Mucosa of stomach (tissue), 1 donor: Measurements from ENCODE around the gene TGFBR1.

Experiments
- H3K27me3 ChIP-seq: one replicate; pipeline ENCODE4 v1.7.0; 2013; ENCODE audit warnings: mild to moderate bottlenecking, low read length; ENCODE audit not compliant: control insufficient read depth, insufficient read depth
- H3K36me3 ChIP-seq: one replicate; pipeline ENCODE4 v1.7.0; 2013; ENCODE audit warnings: low read length; ENCODE audit not compliant: control insufficient read depth, insufficient read depth
- H3K4me1 ChIP-seq: one replicate; pipeline ENCODE4 v1.7.0; 2013; ENCODE audit warnings: mild to moderate bottlenecking, low read length; ENCODE audit not compliant: control insufficient read depth, insufficient read depth
- H3K4me3 ChIP-seq: one replicate; pipeline ENCODE4 v1.7.0; 2013; ENCODE audit warnings: low read length
- H3K9ac ChIP-seq: one replicate; pipeline ENCODE4 v1.7.0; 2013; ENCODE audit warnings: mild to moderate bottlenecking, low read length, moderate library complexity
- H3K9me3 ChIP-seq: one replicate; pipeline ENCODE4 v1.7.0; 2013; ENCODE audit warnings: mild to moderate bottlenecking, low read length, moderate library complexity; ENCODE audit not compliant: control insufficient read depth
- donor health status: Pancreatic carcinoma.

TGFBR1 gene

GRCh38 chr9:99104459-99105151, at the start of gene TGFBR1:
Gene TGFBR1, plus strand, starts transcription at chr9:99105113. Its CDS starts 93 bp downstream, at chr9:99105206.
- no peaks in the 10 kb centered on the region for H3K9me3 ChIP-seq
- H3K4me3 ChIP-seq = peak within 1 kb of the TSS; percentile 69
- no peaks in the 10 kb centered on the region for H3K27me3 ChIP-seq
- peak within 1 kb of the TSS; percentile 73 for H3K9ac ChIP-seq
- H3K4me1 ChIP-seq = peaks cover 26% of the 10 kb centered on the region
- no peaks in the 10 kb centered on the region for H3K36me3 ChIP-seq

DNA sequence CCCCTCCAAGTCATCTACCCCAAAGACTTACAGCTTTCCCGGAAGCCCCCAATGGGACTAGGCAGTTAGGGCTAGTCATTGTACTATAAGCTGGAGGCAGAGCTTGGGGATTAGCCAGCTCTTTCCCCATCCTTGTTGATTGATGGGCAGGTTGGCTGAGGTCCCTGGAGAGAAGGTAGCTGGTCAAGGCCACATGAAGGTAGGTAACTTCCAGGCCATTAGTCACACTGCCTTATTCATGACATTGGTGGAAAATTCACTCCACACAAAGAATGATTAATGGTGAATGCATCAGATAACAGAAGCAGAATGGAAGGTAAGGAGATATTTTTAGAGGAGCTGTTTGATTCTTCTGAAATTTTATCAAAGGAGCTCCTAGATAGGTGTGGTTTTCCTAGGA, 49.5 kb upstream of the TGFBR1 start:
- H3K27me3 ChIP-seq = no peaks in the 10 kb centered on the region
- H3K9ac ChIP-seq = no peak overlapping the region
- no peak overlapping the region for H3K4me3 ChIP-seq
- no peaks in the 10 kb centered on the region for H3K4me1 ChIP-seq
- no peaks in the 10 kb centered on the region for H3K36me3 ChIP-seq
- no peaks in the 10 kb centered on the region for H3K9me3 ChIP-seq

GRCh38 chr9:99056186-99056585, 48.7 kb upstream of the TGFBR1 start:
- Histone ChIP-seq H3K9me3 (no peaks in the 10 kb centered on the region), H3K4me1 (no peaks in the 10 kb centered on the region), H3K36me3 (no peaks in the 10 kb centered on the region), H3K27me3 (no peaks in the 10 kb centered on the region), H3K9ac (no peak overlapping the region), H3K4me3 (no peak overlapping the region)

- Histone ChIP-seq H3K4me1 (no peaks in the 10 kb centered on the region), H3K36me3 (no peaks in the 10 kb centered on the region), H3K27me3 (no peaks in the 10 kb centered on the region), H3K4me3 (no peak overlapping the region), H3K9me3 (no peaks in the 10 kb centered on the region), H3K9ac (no peak overlapping the region)
These were observed 47.8 kb upstream of the TGFBR1 start for GRCh38 chr9:99056886-99057664.

DNA sequence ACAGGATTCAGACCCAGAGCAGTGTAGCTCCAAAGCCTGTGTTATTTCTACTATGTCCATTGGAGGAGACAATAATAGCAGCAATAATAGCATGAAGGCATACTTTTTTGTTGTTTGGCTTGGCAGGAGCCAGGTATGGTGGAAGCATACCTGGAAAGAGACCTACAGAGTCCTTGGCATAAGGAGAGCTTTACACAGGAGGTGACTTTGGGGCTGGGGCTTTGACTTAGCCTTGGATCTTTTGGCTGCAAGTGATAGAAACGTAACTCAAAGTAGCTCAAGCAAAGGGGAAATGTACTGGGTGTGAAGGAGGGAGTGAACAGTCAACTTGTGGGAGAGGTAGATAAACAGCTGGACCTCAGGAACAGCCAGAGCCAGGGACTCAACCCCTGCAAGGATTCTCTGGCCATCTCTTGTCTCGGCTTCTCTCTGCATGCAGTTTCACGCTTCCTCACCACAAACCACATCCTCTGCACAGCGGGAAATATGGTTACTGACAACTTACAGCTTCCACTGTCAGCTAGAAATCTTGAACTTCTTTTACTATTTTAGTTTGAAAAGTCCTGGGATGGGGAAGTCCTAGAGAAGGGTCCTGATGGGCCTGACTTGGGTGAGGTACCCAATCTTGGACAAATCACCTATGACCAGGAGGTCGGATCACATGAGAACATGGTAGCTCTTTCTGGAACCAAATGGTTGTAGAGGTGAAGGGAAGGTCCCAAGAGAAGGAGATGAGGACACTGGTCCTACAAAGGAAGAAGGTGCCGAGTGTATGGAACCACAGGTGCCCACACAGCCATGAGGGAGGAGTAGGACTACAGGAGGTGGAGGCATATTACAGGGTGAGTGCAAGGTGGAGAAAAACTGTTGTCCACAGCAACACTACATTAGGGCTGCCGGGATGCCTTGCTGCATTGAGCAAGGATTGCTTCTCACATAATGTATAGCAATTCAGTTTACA, 47.0 kb upstream of the TGFBR1 start:
- no peak overlapping the region for H3K9ac ChIP-seq
- H3K36me3 ChIP-seq = no peaks in the 10 kb centered on the region
- no peak overlapping the region for H3K4me3 ChIP-seq
- H3K4me1 ChIP-seq = no peaks in the 10 kb centered on the region
- H3K27me3 ChIP-seq = no peaks in the 10 kb centered on the region
- no peaks in the 10 kb centered on the region for H3K9me3 ChIP-seq

DNA sequence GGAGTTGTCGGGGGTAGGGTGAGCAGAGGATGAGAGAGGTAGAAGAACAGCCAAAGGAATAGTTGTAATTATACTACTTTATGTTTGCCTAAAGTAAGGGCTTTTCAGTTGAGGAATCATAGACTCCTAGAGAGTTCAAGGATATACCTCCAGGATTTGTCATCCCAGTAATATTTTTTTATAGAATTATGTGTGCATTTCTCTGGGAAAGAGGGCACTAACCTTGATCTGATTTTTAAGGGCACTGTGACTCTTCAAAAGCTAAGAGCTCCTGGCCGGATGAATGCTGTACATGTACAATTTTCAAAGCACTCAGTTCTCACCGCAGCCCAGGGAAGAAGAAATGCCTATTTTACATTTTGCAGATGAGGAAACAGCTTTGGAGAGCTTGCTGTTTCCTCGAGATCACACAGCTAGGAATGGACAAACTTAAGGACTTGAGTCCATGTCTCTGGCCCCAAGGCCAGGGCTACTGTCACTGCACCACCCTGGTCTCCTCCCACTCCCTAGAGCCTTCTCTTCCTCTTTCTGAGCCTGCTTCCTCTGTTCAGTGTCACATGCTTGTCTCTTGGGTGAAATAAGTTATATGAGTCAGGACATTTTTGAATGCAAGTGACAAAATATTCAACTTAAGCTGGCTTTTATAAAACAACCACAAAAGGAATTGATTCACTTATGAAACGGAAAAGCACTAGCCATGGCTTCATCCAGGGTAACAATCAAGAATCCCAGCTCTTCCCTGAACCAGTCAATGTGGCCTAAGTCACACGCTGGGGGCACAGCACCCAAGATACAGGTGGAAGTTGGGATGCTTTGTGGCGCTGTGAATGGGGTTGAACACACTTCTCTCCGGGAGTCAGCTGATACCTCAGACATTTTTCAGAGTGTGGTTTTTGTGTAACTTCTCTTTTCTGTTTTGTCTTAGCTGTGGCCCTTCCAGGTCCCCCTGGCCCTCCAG, 45.7 kb upstream of the TGFBR1 start:
- no peaks in the 10 kb centered on the region for H3K9me3 ChIP-seq
- no peak overlapping the region for H3K4me3 ChIP-seq
- H3K36me3 ChIP-seq = no peaks in the 10 kb centered on the region
- H3K9ac ChIP-seq = no peak overlapping the region
- no peaks in the 10 kb centered on the region for H3K27me3 ChIP-seq
- no peaks in the 10 kb centered on the region for H3K4me1 ChIP-seq

GRCh38 chr9:99060621-99061020, 44.3 kb upstream of the TGFBR1 start:
- no peaks in the 10 kb centered on the region for H3K36me3 ChIP-seq
- H3K4me1 ChIP-seq = no peaks in the 10 kb centered on the region
- no peaks in the 10 kb centered on the region for H3K9me3 ChIP-seq
- no peak overlapping the region for H3K4me3 ChIP-seq
- no peak overlapping the region for H3K9ac ChIP-seq
- no peaks in the 10 kb centered on the region for H3K27me3 ChIP-seq

GRCh38 chr9:99062549-99062948, 42.4 kb upstream of the TGFBR1 start:
- Histone ChIP-seq H3K9ac (no peak overlapping the region), H3K4me3 (no peak overlapping the region), H3K4me1 (no peaks in the 10 kb centered on the region), H3K27me3 (no peaks in the 10 kb centered on the region), H3K9me3 (no peaks in the 10 kb centered on the region), H3K36me3 (no peaks in the 10 kb centered on the region)

GRCh38 chr9:99063522-99063921, 41.4 kb upstream of the TGFBR1 start:
- no peaks in the 10 kb centered on the region for H3K36me3 ChIP-seq
- H3K4me3 ChIP-seq = no peak overlapping the region
- no peaks in the 10 kb centered on the region for H3K9me3 ChIP-seq
- no peak overlapping the region for H3K9ac ChIP-seq
- H3K4me1 ChIP-seq = no peaks in the 10 kb centered on the region
- no peaks in the 10 kb centered on the region for H3K27me3 ChIP-seq

DNA sequence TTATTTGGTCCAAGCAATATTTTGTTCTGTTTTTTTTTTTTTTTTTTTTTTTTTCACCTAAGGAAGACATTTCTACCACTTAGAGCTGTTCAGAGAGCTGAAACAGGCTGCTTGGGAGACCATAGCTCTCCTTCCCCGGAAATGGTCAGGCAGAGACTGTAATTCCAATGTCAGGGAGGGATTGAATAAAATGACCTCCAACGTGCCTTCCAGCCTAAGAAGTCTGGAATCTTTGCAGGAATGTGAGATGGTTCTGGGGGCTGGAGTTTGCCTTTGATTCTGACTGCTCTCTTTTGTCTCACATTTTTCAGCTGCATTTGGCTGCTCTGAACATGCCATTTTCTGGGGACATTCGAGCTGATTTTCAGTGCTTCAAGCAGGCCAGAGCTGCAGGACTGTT, 38.3 kb upstream of the TGFBR1 start:
- Histone ChIP-seq H3K9me3 (no peaks in the 10 kb centered on the region), H3K27me3 (no peaks in the 10 kb centered on the region), H3K9ac (no peak overlapping the region), H3K4me1 (no peaks in the 10 kb centered on the region), H3K36me3 (no peaks in the 10 kb centered on the region), H3K4me3 (no peak overlapping the region)

DNA sequence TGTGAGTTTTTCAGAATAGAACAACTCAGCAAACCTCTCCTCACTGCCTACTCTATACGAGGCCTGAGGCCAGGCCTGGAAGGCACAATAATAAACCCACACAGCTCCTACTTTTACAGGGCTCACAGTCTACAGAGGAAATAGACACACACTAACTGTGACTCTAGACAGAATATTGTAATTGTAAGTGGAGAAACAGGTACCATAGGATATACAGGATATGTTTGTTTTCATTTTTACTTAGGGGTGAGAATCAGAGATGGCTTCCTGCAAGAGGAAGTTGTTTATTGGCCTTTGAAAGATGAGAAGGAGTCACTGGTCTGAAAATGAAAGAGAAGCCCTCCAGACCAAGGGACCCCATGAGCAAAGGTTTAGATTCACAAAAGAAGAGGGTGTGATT, 35.8 kb upstream of the TGFBR1 start:
- Histone ChIP-seq H3K4me3 (no peak overlapping the region), H3K36me3 (no peaks in the 10 kb centered on the region)

More for the DNA sequence above, 35.8 kb upstream of the TGFBR1 start:
- no peaks in the 10 kb centered on the region for H3K4me1 ChIP-seq
- H3K9me3 ChIP-seq = no peaks in the 10 kb centered on the region
- H3K27me3 ChIP-seq = no peaks in the 10 kb centered on the region
- no peak overlapping the region for H3K9ac ChIP-seq
